Stimulated activated CD4-positive, alpha-beta T cell treated with anti-CD3 and anti-CD28 coated beads, Interleukin-12 subunit alpha, Interleukin-12 subunit beta, amount 100 ng/mL, for 48 hours (primary cell): ENCODE data around the gene AMER1.

ENCODE experiments used
- DNase-seq, 3 donors: peaks; one replicate each; pipeline ENCODE4 v3.0.0-alpha.2; 2020; ENCODE audit warnings: low read depth in 2 of 3, low spot score in 1 of 3

AMER1 gene

GRCh38 chrX:64186974-64187761 is 18.3 kb downstream of the AMER1 start:
- no peak for DNase-seq

DNA sequence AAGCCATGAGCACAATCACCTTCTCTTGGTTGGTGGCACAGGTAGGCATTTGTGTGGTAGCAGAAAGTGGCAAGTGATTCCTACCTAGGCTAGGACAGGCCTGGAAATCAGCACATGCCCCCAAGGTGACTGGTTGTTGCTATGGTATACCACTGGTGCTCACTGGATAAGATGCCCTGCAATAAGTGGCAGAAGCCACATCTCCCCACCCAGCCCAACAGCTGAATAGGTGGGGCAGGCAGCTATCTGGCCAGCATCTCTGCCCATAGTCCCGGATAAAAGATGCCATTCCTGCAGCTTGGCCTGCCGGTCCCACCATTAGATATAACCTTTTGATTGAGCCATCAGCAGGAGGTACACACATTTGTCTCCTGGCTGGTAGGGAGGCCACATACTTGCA is 21.1 kb downstream of the AMER1 start:
- no peak for DNase-seq

DNA sequence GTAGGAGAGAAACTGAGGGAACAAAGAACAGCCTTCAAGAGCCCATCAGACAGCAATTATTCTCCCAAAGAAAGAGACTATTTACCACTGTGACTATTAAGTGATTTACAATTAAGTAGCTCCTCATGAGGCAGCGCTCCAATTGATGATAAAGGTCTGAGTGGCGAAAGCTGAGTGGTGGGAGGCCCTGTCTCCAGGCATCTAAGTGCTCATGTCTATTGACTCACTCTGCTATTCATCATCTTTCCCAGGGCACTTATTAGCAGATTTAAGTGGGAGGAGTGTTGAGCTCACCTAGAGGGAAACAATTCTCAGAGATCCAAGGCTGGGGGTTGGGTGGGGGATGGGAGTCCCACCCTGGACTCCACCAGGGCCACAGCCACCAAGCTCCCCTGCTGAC is 23.3 kb downstream of the AMER1 start:
- no peak for DNase-seq

DNA sequence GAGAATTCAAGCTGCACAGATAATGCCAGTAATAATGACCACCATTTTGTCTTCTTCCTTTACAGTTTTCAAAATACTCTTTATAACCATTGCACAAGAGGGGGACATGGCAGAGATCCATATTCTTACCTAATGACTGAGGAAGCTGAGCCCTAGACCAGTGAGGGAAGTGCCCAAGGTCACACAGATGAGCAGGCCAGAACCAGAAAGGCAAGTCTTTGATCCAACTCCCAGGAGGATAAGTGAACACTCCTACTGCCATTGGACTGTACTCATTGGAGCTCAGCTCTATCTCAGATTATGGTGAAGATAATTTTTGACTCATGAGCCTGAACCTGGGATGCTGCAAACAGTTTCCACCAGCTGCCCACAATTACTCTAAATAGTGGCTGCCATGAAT is 28.6 kb downstream of the AMER1 start:
- DNase-seq: no peak

- DNase-seq: no peak
Measured at GRCh38 chrX:64169988-64170387, 35.5 kb downstream of the AMER1 start.

- no peak for DNase-seq
Measured at GRCh38 chrX:64152857-64153256, 52.7 kb downstream of the AMER1 start.

DNA sequence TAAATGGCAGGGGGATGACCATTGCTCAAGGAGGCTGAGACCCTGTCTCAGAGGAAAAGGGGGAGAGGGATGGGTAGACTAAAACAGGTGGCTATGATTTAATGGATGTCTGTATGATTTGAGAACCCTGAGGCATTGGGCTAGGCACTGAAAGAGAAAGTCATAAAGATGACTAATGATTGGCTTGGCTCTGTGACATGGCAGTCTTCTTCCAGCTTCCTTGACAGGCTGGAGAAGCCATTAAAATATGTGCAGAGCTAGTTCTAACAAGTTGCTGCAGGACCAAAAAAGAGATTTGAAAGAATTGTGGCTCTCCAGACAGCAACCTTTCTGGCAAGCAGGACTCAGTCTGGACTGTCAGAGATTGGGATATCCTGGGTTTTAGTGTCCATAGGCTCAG is 53.6 kb downstream of the AMER1 start:
- DNase-seq: no peak

- DNase-seq: no peak
Measured at GRCh38 chrX:64150775-64151174, 54.7 kb downstream of the AMER1 start.
